DLD1 (cell line): ENCODE results near the gene LRP10.
"Not testable (repeated sequence)": the region's sequence is repeated elsewhere in the genome, so short reads cannot be mapped to it uniquely, and the experiment has no call there.

Source experiments
- in situ Hi-C: cut with HindIII; loops from 2 replicates; pipeline ENCODE4 v1.10.0; 2017; ENCODE audit warnings: low sequenced_read_pairs

The LRP10 gene

GRCh38 chr14:22871224-22872032, at the start of gene LRP10:
Gene LRP10 (plus strand): TSS chr14:22871740. CDS start chr14:22872304, 564 bp downstream.
- in situ Hi-C loops: no loop called here

- in situ Hi-C loops: no loop called here
Observed at GRCh38 chr14:22822016-22822570, 49.4 kb upstream of the LRP10 start.

- in situ Hi-C loops: no loop called here
Observed at GRCh38 chr14:22822571-22823098, 48.9 kb upstream of the LRP10 start.

- in situ Hi-C loops: no loop called here
Observed at GRCh38 chr14:22824711-22825359, 46.7 kb upstream of the LRP10 start.

GRCh38 chr14:22829076-22829660, 42.4 kb upstream of the LRP10 start:
- in situ Hi-C loops: not testable (repeated sequence)

GRCh38 chr14:22829661-22830442, 41.7 kb upstream of the LRP10 start, which contains the start of gene MRPL52:
Gene MRPL52 (plus strand): TSS chr14:22829887. CDS start chr14:22829913, 26 bp downstream.
- in situ Hi-C loops: no loop called here

GRCh38 chr14:22830443-22831010, 41.0 kb upstream of the LRP10 start:
- in situ Hi-C loops: no loop called here

- in situ Hi-C loops: no loop called here
Observed at GRCh38 chr14:22835505-22835904, 36.0 kb upstream of the LRP10 start.

GRCh38 chr14:22836301-22837113, 35.0 kb upstream of the LRP10 start, which contains the start of gene MMP14:
Gene MMP14 (plus strand): TSS chr14:22836585. CDS start chr14:22836818, 233 bp downstream.
- in situ Hi-C loops: no loop called here

GRCh38 chr14:22837114-22837749, 34.3 kb upstream of the LRP10 start:
- in situ Hi-C loops: no loop called here

- in situ Hi-C loops: no loop called here
Observed at GRCh38 chr14:22837750-22838538, 33.6 kb upstream of the LRP10 start.

- in situ Hi-C loops: no loop called here
Observed at GRCh38 chr14:22838631-22839041, 32.9 kb upstream of the LRP10 start.

- in situ Hi-C loops: no loop called here
Observed at GRCh38 chr14:22839159-22839779, 32.3 kb upstream of the LRP10 start.

- in situ Hi-C loops: no loop called here
Observed at GRCh38 chr14:22841311-22841710, 30.2 kb upstream of the LRP10 start.

- in situ Hi-C loops: no loop called here
Observed at GRCh38 chr14:22841769-22842168, 29.8 kb upstream of the LRP10 start.

GRCh38 chr14:22842211-22843122, 29.1 kb upstream of the LRP10 start:
- in situ Hi-C loops: no loop called here
